T1000 (cell line): ENCODE results near the gene NT5C1B.

Source experiments
- DNase-seq: peaks from one replicate; lab custom pipeline; 2025; ENCODE audit warnings: mixed read lengths; lab: John Stamatoyannopoulos, UW

NT5C1B gene

DNA sequence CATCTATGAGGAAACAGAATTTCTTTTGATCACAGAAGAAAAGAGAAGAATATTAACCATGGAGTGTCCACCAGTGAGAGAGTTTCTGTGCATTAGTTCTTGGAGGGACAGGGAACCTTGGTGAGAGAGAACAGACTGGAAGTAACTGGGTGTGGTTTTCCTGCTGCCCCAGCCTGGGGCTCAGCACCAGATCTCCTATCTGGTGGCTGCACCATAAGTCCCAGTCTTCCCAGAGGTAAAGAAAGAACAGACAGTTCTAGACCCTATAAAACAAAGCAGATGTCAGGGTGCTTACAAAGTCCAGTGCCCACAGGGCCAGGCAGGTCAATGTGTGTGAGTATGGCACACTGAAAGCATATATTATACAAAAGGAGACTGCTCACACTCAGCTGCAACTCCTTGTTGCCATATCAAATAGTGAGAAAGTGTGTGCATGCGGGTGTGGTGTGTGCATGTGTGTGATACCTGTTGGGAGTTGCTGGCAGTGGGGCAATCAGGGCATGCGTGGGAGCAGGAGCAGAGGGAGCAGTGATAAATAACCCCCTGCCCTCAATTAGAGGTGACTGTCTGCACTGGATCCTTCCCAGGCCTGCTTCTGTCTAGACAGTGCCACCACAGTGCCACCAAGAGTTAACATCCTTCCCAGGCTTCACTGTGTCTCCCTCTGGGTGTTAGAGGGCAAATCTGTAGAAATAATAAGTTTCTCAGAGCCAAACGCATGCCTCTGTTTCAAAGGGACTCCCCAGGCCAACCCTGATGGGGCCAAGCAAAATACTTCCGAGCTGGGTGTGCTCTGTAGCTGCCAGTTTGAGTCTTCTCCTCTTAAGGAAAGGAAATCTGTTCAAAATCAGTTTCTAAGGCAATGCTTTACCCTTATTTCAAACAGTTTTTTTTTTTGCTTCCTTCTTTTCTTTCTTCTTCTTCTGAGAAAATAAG lies 74.6 kb downstream of the NT5C1B start:
- no peak for DNase-seq
